Testis (tissue), 3 donors: ENCODE measurements around the gene JPT1. TPM values are rescaled to one million over a fixed set of nuclear protein-coding genes. Genes with fewer than 3 reads are reported as not detected.
A peak's percentile ranks its signal among the peaks of the same experiment; 100 is the strongest.

ENCODE experiments used
- DNase-seq: peaks from one replicate; pipeline ENCODE4 v3.0.0-alpha.2; 2019
- H3K27ac ChIP-seq, 2 donors: fragments of 200-600 bp; sonication (generic); one replicate each; pipeline ENCODE4 v1.5.1; 2019
- H3K27me3 ChIP-seq: fragments of 200-600 bp; sonication (generic); one replicate; pipeline ENCODE4 v1.5.1; 2019
- H3K36me3 ChIP-seq: fragments of 200-600 bp; sonication (generic); one replicate; pipeline ENCODE4 v1.5.1; 2017; ENCODE audit warnings: low read depth; ENCODE audit errors: missing control alignments
- H3K4me1 ChIP-seq: fragments of 200-600 bp; sonication (generic); one replicate; pipeline ENCODE4 v1.5.1; 2019
- H3K4me3 ChIP-seq, 2 donors: fragments of 200-600 bp; sonication (generic); one replicate each; pipeline ENCODE4 v1.5.1; 2017 to 2019
- H3K9me3 ChIP-seq: fragments of 200-600 bp; sonication (generic); one replicate; pipeline ENCODE4 v1.5.1; 2017
- CTCF ChIP-seq, 3 experiments: fragments of 450-650 bp in 2 of 3; fragments of 200-600 bp in 1 of 3; sonication (generic) in 1 of 3; IDR thresholded peaks; one replicate each; pipeline ENCODE4 v1.5.1; 2016 to 2019; ENCODE audit warnings: antibody characterized with exemption in 3 of 3, mild to moderate bottlenecking in 2 of 3, moderate library complexity in 1 of 3
- POLR2A ChIP-seq: fragments of 450-650 bp; IDR thresholded peaks from one replicate; pipeline ENCODE4 v1.6.1; 2017; ENCODE audit warnings: antibody characterized with exemption, mild to moderate bottlenecking, moderate library complexity
- WGBS, 2 donors: methylation state at CpG; one replicate each; pipeline ENCODE4 v1.1.5; 2018; 5-methylcytosine and 5-hydroxymethylcytosine counted together
- intact Hi-C: fragments of 100-400 bp; cut with DNase I; formaldehyde crosslinking; loops from one replicate; pipeline ENCODE4 v1.15.1; 2023; ENCODE audit warnings: low total_unique reads
- polyA plus RNA-seq: library from polyadenylated mRNA; stranded (reverse); fragments of 350-450 nt; fragmentation: Illumina TruSeq; extraction: RNeasy Lipid Tissue Mini Kit (QIAGEN cat#74804); gene quantifications from one replicate; pipeline ENCODE4 v1.2.3, GENCODE V29; 2014; ENCODE audit warnings: low read depth, low replicate concordance; ENCODE audit not compliant: insufficient read depth
- total RNA-seq, 2 donors: library from RNA; depleted of rRNA; stranded (reverse); fragments of >200 nt; gene quantifications; one replicate each; pipeline ENCODE4 v1.2.3, GENCODE V29; 2016

The JPT1 gene
- total and polyA plus RNA-seq, 3 donors from 2014 or later = 234 to 758 (median 371) TPM

- no peaks in the 10 kb centered on the region for H3K36me3 ChIP-seq
- WGBS, 2 donors = 69 to 78% methylated on average over 2 of the region's 2 CpGs
Measured at GRCh38 chr17:75108193-75108592, 46.1 kb downstream of the JPT1 start.

GRCh38 chr17:75105126-75106080, 48.9 kb downstream of the JPT1 start:
- peak; percentile 55 for DNase-seq
- Histone ChIP-seq H3K36me3 (no peaks in the 10 kb centered on the region), H3K27ac (no peak overlapping the region), H3K27me3 (no peaks in the 10 kb centered on the region), H3K4me1 (peaks cover 7% of the 10 kb centered on the region), H3K4me3 (no peak overlapping the region), H3K9me3 (no peaks in the 10 kb centered on the region)
- WGBS, 2 donors = 64 to 73% methylated on average over 20 of the region's 20 CpGs
- TF ChIP-seq POLR2A (no peak), CTCF (IDR thresholded peaks at IDR 0.05) (peak; percentile 22 to 84 (median 59))
- intact Hi-C loops = no loop called here

More at GRCh38 chr17:75108193-75108592, 46.1 kb downstream of the JPT1 start:
- H3K4me1 ChIP-seq = peaks cover 7% of the 10 kb centered on the region
- intact Hi-C loops = no loop called here
- no peak for DNase-seq
- no peak for TF ChIP-seq CTCF (IDR thresholded peaks at IDR 0.05)
- TF ChIP-seq POLR2A = no peak
- H3K4me3 ChIP-seq = no peak overlapping the region
- H3K9me3 ChIP-seq = no peaks in the 10 kb centered on the region
- H3K27ac ChIP-seq = no peak overlapping the region
- no peaks in the 10 kb centered on the region for H3K27me3 ChIP-seq

GRCh38 chr17:75103601-75104554, 50.4 kb downstream of the JPT1 start:
- H3K27me3 ChIP-seq = no peaks in the 10 kb centered on the region
- no peak overlapping the region for H3K4me3 ChIP-seq
- TF ChIP-seq CTCF (IDR thresholded peaks at IDR 0.05) = no peak
- no peak for TF ChIP-seq POLR2A
- H3K36me3 ChIP-seq = no peaks in the 10 kb centered on the region
- no peak for DNase-seq
- no peak overlapping the region for H3K27ac ChIP-seq
- 87 to 89% methylated on average over 13 to 14 of the region's 14 CpGs for WGBS, 2 donors
- intact Hi-C loops = no loop called here
- H3K9me3 ChIP-seq = no peaks in the 10 kb centered on the region
- H3K4me1 ChIP-seq = peaks cover under 1% of the 10 kb centered on the region

- intact Hi-C loops = no loop called here
- H3K27ac ChIP-seq = no peak overlapping the region
- no peak for DNase-seq
- TF ChIP-seq CTCF (IDR thresholded peaks at IDR 0.05) = no peak
- no peak for TF ChIP-seq POLR2A
- no peaks in the 10 kb centered on the region for H3K9me3 ChIP-seq
- no peaks in the 10 kb centered on the region for H3K4me1 ChIP-seq
- no peak overlapping the region for H3K4me3 ChIP-seq
- no peaks in the 10 kb centered on the region for H3K27me3 ChIP-seq
- H3K36me3 ChIP-seq = no peaks in the 10 kb centered on the region
- 60 to 64% methylated on average over 12 of the region's 12 CpGs for WGBS, 2 donors
Measured at GRCh38 chr17:75102385-75102821, 51.9 kb downstream of the JPT1 start.
